DMS114 treated with DMSO at 0.1 percent for 48 hours (cell line): ENCODE measurements around the gene PRKACA.

Experiments used
- DNase-seq: peaks from one replicate; lab custom pipeline; 2025; ENCODE audit not compliant: unreplicated experiment; lab: John Stamatoyannopoulos, UW

The PRKACA gene

DNA sequence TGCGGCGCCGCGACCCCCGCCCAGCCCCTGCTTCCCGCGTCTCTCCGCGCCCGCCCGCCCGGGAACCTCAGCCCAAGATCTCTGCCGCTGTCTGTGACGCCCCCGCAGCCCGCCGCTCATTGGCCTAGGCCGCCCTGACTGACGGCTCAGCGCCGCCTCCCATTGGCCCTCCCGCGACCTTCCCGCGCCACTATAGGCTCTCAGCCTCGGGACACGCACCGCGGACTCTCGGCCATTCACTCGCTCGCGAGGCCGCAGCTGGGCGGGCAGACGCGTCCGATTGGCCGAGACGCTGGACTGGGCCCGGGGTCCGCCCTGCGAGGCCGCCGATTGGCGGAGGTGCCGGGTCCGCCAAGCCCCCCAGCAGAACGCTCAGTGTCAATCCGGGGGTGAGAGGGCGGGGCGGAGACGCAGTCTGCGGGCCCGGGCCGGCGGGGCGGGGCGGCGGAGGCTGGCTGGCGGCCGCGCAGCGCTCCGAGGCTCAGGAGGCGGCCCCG is at the start of gene PRKACA:
TSS of gene PRKACA (minus strand) at position 95 of the 497 bp plus-strand sequence. CDS start 215 bp downstream, outside the sequence.
- peak; percentile 86 for DNase-seq

GRCh38 chr19:14166999-14167575 is 49.5 kb upstream of the PRKACA start:
- no peak for DNase-seq

DNA sequence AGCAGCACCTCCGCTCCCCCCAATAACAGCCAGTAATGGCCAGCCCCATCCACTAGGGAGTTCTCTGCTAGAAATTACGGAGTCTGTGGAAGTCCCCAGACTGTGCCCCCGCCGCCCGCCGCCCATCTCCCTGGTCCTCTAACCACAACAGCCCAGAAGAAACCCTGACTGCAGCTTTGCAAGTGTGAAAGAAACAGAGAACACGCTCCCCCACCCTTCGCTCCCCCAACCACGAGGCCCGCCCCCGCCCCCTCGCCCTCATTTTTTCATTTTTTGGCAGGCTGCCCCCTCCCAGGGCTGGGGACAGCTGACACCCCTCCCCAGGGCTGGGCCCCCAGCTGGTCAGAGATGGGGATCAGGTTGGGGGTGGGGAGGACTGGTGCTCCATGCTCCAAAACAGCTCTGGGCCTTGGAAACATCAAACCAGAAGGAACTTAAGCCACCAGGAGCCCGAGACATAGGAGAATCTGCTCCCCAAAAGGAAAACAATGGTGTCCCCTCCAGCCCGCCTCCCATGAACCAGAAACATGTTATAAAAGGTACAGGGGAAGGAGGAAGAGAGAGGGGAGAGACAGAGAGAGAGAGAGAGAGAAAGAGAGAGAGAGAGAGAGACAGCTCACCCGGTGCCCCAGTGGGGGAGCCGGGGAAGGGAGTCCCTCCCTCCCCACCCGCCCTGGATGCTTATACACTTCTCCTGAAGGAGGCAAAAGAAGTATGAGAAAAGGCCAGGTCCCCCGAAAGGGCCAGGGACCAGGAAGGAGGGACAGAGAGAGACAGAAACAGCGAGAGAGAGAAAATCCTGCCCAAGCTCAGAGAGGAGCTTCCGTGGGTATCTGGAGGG is 48.6 kb upstream of the PRKACA start:
- DNase-seq = no peak

DNA sequence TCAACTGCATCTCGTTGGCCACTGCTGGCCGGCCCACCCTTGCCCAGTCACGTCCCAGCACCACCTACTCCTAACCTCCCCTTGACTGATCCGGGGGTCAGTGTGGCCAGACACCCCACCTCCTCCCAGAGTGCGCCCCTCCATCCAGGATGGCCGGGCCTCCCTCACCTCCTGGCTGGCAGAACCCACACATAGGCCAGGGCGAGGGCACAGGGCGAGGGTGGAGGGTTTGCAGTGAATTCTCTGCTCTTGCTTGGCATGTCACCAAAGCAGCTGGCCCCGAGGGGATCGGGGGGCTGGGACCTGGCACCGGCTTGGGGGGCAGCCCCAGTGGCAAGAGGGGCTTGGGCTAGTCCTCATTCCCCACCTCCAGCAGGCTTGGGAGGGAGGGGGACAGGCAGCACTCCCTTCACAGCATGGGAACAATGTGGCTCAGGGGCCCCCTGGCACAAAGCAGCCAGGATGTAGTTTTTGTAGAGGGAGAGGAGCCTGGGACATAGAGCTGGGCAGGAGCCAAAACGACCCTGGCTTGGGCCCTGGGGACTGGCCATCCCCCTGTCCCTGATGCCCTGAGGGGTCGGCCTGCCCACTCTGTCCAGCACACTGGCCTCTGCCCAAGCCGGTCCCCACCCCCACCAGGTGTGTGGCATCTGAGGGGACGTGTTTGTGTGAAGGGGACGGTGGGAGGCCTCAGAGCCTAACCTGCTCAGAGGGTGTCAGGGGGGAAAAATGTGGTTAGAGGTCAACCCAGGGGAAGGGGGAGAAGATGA is 47.3 kb upstream of the PRKACA start:
- no peak for DNase-seq

DNA sequence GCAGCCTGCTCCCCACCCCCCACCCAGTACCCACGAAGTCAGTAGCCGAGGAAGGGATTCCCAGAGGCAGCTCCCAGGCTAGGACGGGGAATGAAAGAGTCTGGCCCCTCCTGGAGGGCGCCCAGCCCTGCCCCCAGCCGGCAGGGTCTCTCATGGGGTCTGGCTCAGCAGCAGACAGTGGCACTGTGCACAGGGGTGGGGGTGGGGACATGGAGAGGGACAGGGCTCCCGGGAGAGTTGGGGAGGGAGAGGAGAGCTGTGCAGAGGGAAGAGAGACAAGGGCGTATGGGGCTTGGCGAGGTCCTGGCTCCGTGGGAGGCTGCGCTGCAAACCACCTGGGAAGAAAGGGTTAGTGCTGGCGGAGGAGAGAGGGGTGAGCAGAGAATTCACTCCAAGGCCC is 46.5 kb upstream of the PRKACA start:
- DNase-seq = no peak

- no peak for DNase-seq
Observed at GRCh38 chr19:14162871-14163297, 45.3 kb upstream of the PRKACA start.

DNA sequence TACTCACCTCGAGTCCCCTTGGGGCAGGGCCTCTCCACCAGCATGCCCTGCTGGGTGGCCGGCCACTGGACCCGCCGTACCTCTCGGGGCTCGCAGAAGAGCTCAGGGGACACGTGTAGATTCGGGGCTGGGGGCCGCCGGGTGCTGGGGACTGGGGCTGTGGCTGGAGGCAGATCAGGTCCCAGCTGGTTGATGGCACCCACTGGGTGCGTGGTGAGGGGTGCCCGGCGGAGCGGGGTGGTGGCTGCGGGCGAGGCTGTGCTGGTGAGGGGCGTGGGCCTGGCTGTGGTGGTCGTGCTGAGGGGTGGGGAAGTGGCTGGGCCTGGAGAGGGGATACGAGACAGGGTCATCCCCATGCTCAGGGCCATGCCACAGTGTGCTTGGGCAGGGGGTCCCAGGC is 43.7 kb upstream of the PRKACA start:
- DNase-seq = no peak

GRCh38 chr19:14160017-14160703 is 42.6 kb upstream of the PRKACA start:
- DNase-seq = no peak

GRCh38 chr19:14159059-14159458 is 41.5 kb upstream of the PRKACA start:
- no peak for DNase-seq

GRCh38 chr19:14158276-14159023 is 40.9 kb upstream of the PRKACA start:
- no peak for DNase-seq

DNA sequence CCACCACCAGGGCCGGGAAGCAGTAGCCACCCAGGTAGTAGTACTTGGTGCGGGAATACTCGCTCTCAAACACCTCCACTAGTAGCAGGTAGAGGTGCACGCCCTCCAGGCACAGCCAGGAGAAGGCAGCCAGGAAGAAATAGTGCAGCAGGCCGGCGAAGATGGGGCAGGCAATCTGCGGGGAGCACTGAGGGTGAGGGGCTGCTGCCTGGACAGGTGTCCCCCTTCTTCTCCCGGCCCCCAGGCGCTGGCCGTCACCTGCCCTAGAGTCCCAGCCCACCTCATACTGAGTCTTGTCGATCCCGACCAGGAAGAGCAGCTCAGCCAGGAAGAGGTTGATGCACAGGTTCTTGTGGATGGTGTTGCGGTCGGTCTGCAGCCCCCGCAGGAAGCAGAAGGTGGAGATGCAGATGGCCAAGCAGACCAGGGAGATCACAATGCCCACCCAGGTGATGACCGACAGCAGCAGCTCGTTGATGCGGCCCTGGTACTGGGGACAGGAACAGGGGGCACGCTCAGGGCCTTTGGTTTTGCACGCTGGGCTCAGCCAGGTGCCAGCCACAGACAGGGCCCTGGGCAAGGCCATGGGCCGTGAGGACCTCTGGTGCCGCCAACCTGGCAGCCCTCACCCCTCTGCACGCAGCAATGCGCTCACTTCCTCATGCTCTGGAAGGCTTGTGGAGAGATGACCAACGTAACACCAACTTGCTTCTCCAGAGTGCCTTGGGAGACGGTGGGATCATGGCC is 39.6 kb upstream of the PRKACA start:
- DNase-seq = no peak

- DNase-seq = no peak
Observed at GRCh38 chr19:14156122-14156521, 38.6 kb upstream of the PRKACA start.

DNA sequence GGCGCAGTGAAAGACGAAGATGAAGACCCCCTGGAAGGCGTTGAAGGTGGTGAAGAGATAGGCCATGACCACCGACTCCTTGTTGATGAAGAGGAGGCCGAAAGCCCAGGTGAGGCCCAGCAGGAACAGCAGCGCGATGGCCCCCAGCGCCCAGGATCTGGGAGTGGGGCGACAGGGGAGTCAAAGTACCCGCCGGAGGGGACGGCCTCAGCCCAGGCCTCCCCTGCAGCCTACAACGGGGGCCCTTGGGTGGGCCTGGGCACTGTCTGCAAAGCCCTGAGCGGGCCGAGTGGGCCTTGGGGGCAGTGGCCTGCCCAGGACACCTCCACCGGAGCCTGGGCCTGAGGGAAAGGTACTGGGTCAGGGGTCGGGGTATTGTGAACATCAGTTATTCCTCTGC is 37.8 kb upstream of the PRKACA start:
- DNase-seq = no peak

DNA sequence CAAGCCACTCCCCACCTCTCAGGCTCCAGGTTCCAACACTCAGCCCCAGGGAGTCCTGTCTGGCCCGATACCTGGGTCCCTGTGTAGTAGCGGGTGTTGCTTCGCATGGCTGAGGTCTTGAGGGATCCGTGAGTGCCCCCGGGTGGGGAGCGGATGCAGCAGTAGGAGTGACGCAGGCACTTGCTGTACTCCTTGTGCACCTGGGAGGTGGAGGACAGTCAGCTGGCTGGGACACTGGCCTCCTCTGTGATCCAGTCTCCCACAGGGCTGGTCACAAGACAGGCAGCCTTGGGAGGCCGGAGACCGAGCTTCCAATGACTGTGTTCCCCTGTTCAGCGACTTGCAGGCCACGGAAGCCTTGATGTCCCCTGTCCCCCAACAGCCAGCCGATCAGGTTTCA is 35.2 kb upstream of the PRKACA start:
- no peak for DNase-seq

- DNase-seq = no peak
Observed at GRCh38 chr19:14150770-14151661, 33.5 kb upstream of the PRKACA start.

- no peak for DNase-seq
Observed at GRCh38 chr19:14150041-14150769, 32.6 kb upstream of the PRKACA start.

- DNase-seq = no peak
Observed at GRCh38 chr19:14149509-14149994, 32.0 kb upstream of the PRKACA start.
